Muscle of leg (tissue), 11 donors: ENCODE results near the gene HBG1. TPM values are rescaled to one million over a fixed set of nuclear protein-coding genes. Genes with fewer than 3 reads are reported as not detected.

ENCODE experiments used
- DNase-seq: peaks from one replicate; pipeline ENCODE4 v3.0.0; 2013
- H3K27ac ChIP-seq: one replicate; pipeline ENCODE4 v1.5.1; 2013; ENCODE audit warnings: mild to moderate bottlenecking, low read length, control low read depth
- H3K27me3 ChIP-seq: one replicate; pipeline ENCODE4 v1.6.1; 2013; ENCODE audit warnings: low read length; ENCODE audit not compliant: control insufficient read depth, insufficient read depth
- H3K36me3 ChIP-seq: one replicate; pipeline ENCODE4 v1.6.1; 2013; ENCODE audit warnings: low read length; ENCODE audit not compliant: control insufficient read depth, insufficient read depth
- H3K4me1 ChIP-seq: one replicate; pipeline ENCODE4 v1.6.1; 2013; ENCODE audit warnings: low read length; ENCODE audit not compliant: control insufficient read depth, insufficient read depth
- H3K4me3 ChIP-seq: one replicate; pipeline ENCODE4 v1.5.1; 2013; ENCODE audit warnings: low read length, control low read depth
- H3K9me3 ChIP-seq: replicated peaks from 2 replicates; pipeline ENCODE4 v1.6.1; 2013; ENCODE audit warnings: low read depth, low read length; ENCODE audit not compliant: control insufficient read depth
- WGBS: methylation state at CpG from one replicate; pipeline ENCODE4 v1.1.5; 2013; ENCODE audit warnings: missing lambda C conversion rate; ENCODE audit not compliant: insufficient coverage; 5-methylcytosine and 5-hydroxymethylcytosine counted together
- polyA plus RNA-seq, 8 donors: library from polyadenylated mRNA; unstranded; fragments of 120-200 nt; gene quantifications; one replicate each; pipeline versions ENCODE4 v1.2.1 to v1.2.3, GENCODE V29; 2013; ENCODE audit warnings: inconsistent platforms in 1 of 8, low replicate concordance in 1 of 8; ENCODE audit not compliant: insufficient read length in 8 of 8, insufficient read depth in 1 of 8
- total RNA-seq: library from RNA; stranded (reverse); fragments of 120-200 nt; gene quantifications from one replicate; pipeline ENCODE4 v1.2.4, GENCODE V29; 2013

Gene HBG1
- total and polyA plus RNA-seq, 9 donors, result 12.5 to 3,398 (median 25.8) TPM

DNA sequence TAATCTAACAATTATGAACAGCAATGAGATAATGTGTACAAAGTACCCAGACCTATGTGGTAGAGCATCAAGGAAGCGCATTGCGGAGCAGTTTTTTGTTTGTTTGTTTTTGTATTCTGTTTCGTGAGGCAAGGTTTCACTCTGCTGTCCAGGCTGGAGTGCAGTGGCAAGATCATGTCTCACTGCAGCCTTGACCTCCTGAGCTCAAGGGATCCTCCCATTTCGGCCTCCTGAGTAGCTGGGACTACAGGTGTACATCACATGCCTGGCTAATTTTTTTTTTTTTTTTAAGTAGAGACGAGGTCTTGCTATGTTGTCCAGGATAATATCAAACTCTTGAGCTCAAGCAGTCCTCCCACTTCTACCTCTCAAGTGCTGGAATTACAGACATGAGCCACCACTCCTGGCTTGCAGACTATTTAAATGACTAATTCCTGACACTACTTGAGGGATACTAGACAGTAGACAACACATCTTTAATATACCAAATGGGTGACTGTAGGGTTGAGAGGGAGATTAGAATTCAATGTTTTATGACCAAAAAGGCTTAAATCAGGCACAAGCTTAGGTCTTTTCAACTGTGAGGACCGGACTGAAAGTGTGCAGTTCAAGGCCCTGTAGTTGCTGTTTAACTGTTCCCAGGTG lies 39.4 kb upstream of the HBG1 start:
- Histone ChIP-seq H3K4me1 (no peaks in the 10 kb centered on the region), H3K27me3 (no peaks in the 10 kb centered on the region), H3K36me3 (no peaks in the 10 kb centered on the region), H3K9me3 (no peaks in the 10 kb centered on the region), H3K27ac (no peak overlapping the region), H3K4me3 (no peak overlapping the region)
- WGBS, result 69% methylated on average over 5 of the region's 6 CpGs
- no peak for DNase-seq

DNA sequence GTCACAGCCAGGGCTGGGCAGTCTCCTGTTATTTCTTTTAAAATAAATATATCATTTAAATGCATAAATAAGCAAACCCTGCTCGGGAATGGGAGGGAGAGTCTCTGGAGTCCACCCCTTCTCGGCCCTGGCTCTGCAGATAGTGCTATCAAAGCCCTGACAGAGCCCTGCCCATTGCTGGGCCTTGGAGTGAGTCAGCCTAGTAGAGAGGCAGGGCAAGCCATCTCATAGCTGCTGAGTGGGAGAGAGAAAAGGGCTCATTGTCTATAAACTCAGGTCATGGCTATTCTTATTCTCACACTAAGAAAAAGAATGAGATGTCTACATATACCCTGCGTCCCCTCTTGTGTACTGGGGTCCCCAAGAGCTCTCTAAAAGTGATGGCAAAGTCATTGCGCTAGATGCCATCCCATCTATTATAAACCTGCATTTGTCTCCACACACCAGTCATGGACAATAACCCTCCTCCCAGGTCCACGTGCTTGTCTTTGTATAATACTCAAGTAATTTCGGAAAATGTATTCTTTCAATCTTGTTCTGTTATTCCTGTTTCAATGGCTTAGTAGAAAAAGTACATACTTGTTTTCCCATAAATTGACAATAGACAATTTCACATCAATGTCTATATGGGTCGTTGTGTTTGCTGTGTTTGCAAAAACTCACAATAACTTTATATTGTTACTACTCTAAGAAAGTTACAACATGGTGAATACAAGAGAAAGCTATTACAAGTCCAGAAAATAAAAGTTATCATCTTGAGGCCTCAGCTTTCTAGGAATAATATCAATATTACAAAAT lies 38.6 kb upstream of the HBG1 start:
- Histone ChIP-seq H3K4me1 (no peaks in the 10 kb centered on the region), H3K36me3 (no peaks in the 10 kb centered on the region)

DNA sequence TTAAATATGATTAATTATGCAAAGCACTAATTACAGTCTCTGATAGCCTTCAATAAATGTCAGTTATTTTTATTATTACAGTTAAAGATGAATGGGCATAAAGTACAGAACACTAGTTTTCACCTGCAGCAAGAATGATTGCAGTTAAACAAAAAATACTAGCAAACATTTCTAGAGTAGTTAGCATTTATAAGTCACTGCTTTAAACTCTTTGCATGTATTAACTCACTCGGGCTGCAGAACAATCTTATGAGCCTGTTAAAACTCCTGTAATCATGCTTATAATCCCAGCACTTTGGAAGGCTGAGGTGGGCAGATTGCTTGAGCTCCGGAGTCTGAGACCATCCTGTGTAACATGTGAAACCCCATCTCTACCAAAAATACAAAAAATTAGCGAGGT lies 37.2 kb upstream of the HBG1 start:
- WGBS, result 60% methylated on average over 1 of the region's 3 CpGs
- H3K4me3 ChIP-seq, result no peak overlapping the region
- no peak overlapping the region for H3K27ac ChIP-seq
- no peaks in the 10 kb centered on the region for H3K36me3 ChIP-seq
- no peaks in the 10 kb centered on the region for H3K4me1 ChIP-seq
- no peak for DNase-seq
- no peaks in the 10 kb centered on the region for H3K27me3 ChIP-seq
- H3K9me3 ChIP-seq, result no peaks in the 10 kb centered on the region

More for the DNA sequence above, 38.6 kb upstream of the HBG1 start:
- no peaks in the 10 kb centered on the region for H3K27me3 ChIP-seq
- no peaks in the 10 kb centered on the region for H3K9me3 ChIP-seq
- DNase-seq, result no peak
- no peak overlapping the region for H3K27ac ChIP-seq
- 90% methylated on average over 3 of the region's 7 CpGs for WGBS
- H3K4me3 ChIP-seq, result no peak overlapping the region

DNA sequence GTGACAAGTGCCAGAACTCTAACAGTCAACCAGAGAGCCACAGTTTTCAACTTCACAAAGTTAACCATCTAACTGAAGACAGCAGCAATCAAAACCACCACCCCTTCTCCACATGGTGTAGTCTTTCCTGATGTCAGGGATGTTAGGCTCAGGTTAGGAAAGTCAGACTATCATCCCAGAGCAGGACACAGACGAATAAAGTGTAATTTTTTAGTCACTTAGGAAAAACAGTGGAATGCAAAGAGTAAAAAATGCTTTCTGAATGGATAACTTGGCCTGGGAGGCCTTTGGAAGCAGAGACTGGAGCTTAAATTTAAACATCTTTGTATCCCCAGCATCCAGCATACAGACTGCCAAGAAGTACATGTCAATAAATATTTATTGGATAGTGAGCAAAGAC lies 36.7 kb upstream of the HBG1 start:
- Histone ChIP-seq H3K27ac (no peak overlapping the region), H3K36me3 (no peaks in the 10 kb centered on the region), H3K4me1 (no peaks in the 10 kb centered on the region), H3K4me3 (no peak overlapping the region), H3K9me3 (no peaks in the 10 kb centered on the region), H3K27me3 (no peaks in the 10 kb centered on the region)
- WGBS, result 20% methylated on average over 1 of the region's 1 CpG
- no peak for DNase-seq

DNA sequence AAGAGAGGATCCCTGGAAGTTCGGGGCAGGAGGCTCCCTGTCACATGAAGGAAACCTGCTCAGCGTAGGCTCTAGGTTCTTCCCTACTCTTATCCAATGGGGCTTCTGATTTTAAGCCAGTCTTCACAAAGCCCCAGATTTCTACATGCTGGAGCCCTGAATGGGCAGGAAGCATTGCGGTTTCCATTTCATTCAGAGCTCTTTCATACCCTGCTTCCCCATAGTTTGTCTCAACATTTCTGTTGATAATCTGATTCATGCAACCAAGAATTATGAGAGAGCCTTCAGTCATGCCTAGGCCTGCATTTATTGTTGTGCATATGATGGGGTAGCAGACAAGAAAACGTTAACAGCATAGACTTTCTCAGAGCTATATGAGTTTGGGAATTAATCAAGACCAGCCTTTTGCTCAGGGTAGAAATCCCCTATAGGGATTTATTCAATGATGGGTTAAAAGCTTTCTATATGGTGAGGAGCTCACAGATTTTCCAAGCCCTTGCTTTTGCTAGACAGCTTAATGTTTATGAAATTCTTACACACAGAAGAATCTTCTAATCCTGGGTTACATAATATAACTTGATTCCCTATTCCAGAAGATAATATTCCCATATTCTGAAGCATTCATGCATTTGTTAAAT lies 36.2 kb upstream of the HBG1 start:
- DNase-seq, result no peak
- Histone ChIP-seq H3K27ac (no peak overlapping the region), H3K4me1 (no peaks in the 10 kb centered on the region), H3K27me3 (no peaks in the 10 kb centered on the region), H3K9me3 (no peaks in the 10 kb centered on the region), H3K36me3 (no peaks in the 10 kb centered on the region), H3K4me3 (no peak overlapping the region)
- WGBS, result no CpG with 5 or more reads among the region's 4 CpGs

DNA sequence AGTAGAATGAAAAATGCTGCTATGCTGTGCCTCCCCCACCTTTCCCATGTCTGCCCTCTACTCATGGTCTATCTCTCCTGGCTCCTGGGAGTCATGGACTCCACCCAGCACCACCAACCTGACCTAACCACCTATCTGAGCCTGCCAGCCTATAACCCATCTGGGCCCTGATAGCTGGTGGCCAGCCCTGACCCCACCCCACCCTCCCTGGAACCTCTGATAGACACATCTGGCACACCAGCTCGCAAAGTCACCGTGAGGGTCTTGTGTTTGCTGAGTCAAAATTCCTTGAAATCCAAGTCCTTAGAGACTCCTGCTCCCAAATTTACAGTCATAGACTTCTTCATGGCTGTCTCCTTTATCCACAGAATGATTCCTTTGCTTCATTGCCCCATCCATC lies 35.0 kb upstream of the HBG1 start:
- Histone ChIP-seq H3K36me3 (no peaks in the 10 kb centered on the region), H3K27ac (no peak overlapping the region), H3K4me1 (no peaks in the 10 kb centered on the region), H3K9me3 (no peaks in the 10 kb centered on the region), H3K4me3 (no peak overlapping the region), H3K27me3 (no peaks in the 10 kb centered on the region)
- WGBS, result 93% methylated on average over 2 of the region's 2 CpGs
- DNase-seq, result no peak

DNA sequence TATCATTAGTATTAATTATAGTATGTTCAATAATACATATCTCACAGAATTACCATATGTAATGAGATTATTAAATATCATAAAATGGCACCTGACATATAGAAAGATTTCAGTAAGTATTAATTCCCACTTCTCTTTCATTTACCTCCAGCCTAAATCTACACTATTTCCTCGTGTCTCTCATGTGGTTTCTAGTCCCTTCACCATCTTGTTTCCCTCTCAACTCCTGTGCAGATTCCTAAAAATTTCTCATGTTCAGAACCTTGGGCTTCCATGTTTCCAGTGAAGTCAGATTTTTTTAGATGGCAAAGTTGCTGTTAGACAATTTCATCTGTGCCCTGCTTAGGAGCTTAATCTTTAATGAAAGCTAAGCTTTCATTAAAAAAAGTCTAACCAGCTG lies 34.2 kb upstream of the HBG1 start:
- Histone ChIP-seq H3K9me3 (no peaks in the 10 kb centered on the region), H3K4me3 (no peak overlapping the region), H3K27ac (no peak overlapping the region), H3K27me3 (no peaks in the 10 kb centered on the region), H3K36me3 (no peaks in the 10 kb centered on the region), H3K4me1 (no peaks in the 10 kb centered on the region)
- DNase-seq, result no peak
- no CpG with 5 or more reads among the region's 1 CpG for WGBS

DNA sequence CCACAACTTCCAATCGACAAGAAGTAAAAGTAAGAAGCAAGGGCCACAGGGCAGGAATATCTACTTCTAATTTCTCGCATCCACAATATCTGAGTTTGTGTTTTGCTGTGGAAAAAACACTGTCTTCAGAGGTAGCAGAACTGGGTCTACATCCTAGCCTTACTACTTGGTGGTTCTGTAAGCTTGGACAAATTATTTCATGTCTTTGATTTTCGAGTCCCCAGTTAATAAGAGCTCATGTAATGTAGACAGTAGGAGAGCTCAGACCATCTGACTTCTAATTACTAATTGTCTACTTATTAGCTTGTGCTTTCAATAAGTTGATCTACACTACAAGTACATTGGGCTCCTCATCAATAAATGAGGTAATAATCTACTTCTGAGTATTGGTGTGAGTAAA lies 33.4 kb upstream of the HBG1 start:
- Histone ChIP-seq H3K4me3 (no peak overlapping the region), H3K4me1 (no peaks in the 10 kb centered on the region), H3K27me3 (no peaks in the 10 kb centered on the region), H3K27ac (no peak overlapping the region), H3K9me3 (no peaks in the 10 kb centered on the region), H3K36me3 (no peaks in the 10 kb centered on the region)
- WGBS, result no CpG with 5 or more reads among the region's 3 CpGs
- no peak for DNase-seq

DNA sequence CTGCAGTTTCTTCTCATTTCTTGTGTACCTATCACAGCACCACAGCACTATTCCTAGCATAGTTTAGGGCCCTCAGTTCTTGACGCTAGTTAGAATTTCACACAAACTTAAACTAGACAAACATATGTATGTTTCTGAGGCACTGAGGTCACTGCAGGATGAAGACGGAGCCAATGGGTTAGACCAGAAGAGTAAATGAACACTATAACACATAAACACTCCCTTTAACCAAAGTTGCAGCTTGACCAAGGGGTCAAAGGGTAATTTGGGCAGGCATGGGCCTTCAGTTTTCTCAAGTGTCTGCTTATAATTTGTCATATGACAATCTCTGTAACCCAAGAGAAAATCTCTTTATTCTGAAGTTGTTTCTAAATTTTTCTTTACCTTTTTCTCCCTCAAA lies 33.0 kb upstream of the HBG1 start:
- no peaks in the 10 kb centered on the region for H3K36me3 ChIP-seq
- H3K4me3 ChIP-seq, result no peak overlapping the region
- no peaks in the 10 kb centered on the region for H3K4me1 ChIP-seq
- no peaks in the 10 kb centered on the region for H3K9me3 ChIP-seq
- no peak for DNase-seq
- H3K27ac ChIP-seq, result no peak overlapping the region
- H3K27me3 ChIP-seq, result no peaks in the 10 kb centered on the region
- no CpG with 5 or more reads among the region's 2 CpGs for WGBS

DNA sequence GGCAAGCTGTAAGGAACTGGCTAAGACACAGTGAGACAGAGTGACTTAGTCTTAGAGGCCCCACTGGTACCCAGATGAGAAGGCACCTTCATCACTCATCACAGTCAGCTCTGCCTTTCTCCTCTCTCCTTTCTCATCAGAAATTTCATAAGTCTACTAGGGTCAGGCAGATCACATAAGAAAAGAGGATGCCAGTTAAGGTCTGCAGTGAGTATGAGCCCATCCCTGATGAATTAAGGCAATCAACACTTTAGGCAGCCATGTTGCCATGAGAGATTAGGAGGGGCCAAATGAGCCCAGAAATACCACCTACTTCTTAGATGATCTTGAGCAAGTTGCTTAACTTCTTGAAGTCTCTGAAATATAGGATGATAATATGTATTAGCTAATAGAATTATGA lies 31.9 kb upstream of the HBG1 start:
- Histone ChIP-seq H3K36me3 (no peaks in the 10 kb centered on the region), H3K27ac (no peak overlapping the region), H3K9me3 (no peaks in the 10 kb centered on the region), H3K4me1 (no peaks in the 10 kb centered on the region), H3K27me3 (no peaks in the 10 kb centered on the region), H3K4me3 (no peak overlapping the region)
- no peak for DNase-seq
